ENCODE results near the gene EVI2B.
"Not testable (repeated sequence)": the region's sequence is repeated elsewhere in the genome, so short reads cannot be mapped to it uniquely, and the experiment has no call there.

Gene EVI2B

GRCh38 chr17:31269036-31269577, 44.7 kb downstream of the EVI2B start:
- DNase-seq = no peak

- no peak for DNase-seq
These were observed 47.8 kb downstream of the EVI2B start for GRCh38 chr17:31266042-31266441.

GRCh38 chr17:31262923-31263322, 50.9 kb downstream of the EVI2B start:
- DNase-seq = not testable (repeated sequence)

- DNase-seq = no peak
These were observed 52.3 kb downstream of the EVI2B start for GRCh38 chr17:31261601-31262000.

- no peak for DNase-seq
These were observed 53.7 kb downstream of the EVI2B start for GRCh38 chr17:31260151-31260550.

GRCh38 chr17:31256936-31257335, 56.9 kb downstream of the EVI2B start:
- DNase-seq = no peak

GRCh38 chr17:31254654-31255053, 59.2 kb downstream of the EVI2B start:
- no peak for DNase-seq

Data from stimulated activated CD4-positive, alpha-beta T cell treated with anti-CD3 and anti-CD28 coated beads, Interleukin-2, amount 100 ng/mL, for 48 hours (primary cell).